Measurements from ENCODE around the gene ZNF654.

Gene ZNF654

DNA sequence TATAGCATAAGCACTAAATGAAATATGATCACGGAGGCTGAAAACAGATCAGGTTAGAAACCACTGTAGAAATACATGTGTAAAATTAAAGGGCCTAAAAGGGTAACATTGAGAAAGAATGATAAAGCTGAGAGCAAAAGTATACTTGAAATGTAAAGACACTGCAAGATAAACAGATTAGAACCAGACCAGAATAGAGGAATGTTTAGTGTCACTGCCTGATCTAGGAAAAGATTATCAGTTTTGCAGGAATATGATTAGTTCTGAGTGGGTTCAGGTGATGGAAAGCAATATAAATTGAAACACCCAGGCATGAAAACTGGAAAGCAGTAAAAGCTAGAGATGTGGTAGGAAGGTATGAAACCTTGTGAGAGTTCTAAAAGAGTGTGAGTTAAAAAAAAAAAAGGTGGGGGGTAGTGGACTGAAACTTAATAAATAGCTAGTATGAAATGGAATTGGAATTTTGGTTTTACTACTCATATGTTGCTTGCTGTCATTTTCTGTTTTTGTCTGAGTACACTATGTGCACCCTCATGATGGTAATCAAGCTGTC, 74.7 kb downstream of the ZNF654 start:
- no peak for DNase-seq (ENCODE audit: extremely low read depth, low read depth)
- TF ChIP-seq, protein P1, sequence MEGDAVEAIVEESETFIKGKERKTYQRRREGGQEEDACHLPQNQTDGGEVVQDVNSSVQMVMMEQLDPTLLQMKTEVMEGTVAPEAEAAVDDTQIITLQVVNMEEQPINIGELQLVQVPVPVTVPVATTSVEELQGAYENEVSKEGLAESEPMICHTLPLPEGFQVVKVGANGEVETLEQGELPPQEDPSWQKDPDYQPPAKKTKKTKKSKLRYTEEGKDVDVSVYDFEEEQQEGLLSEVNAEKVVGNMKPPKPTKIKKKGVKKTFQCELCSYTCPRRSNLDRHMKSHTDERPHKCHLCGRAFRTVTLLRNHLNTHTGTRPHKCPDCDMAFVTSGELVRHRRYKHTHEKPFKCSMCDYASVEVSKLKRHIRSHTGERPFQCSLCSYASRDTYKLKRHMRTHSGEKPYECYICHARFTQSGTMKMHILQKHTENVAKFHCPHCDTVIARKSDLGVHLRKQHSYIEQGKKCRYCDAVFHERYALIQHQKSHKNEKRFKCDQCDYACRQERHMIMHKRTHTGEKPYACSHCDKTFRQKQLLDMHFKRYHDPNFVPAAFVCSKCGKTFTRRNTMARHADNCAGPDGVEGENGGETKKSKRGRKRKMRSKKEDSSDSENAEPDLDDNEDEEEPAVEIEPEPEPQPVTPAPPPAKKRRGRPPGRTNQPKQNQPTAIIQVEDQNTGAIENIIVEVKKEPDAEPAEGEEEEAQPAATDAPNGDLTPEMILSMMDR (IDR thresholded peaks at IDR 0.05; ENCODE audit: low read depth, low read length): no peak

DNA sequence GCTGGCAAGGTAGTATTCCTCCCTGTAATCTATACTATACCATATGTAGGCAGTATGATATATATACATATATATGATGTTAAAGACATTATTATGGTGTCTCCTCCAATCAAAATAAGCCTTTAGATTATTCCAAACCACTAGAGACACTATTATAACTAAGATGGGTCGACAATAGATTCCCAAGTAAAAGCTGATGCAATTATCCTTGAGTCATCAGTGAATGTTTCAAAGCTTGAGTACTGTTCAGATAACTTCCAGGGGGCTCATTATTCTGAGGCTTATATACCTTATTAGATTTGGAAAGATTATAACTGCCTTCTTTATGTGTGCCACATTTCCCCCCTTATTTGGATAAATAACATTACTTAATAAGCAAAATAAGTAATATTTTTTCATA, 78.8 kb downstream of the ZNF654 start:
- DNase-seq (ENCODE audit: extremely low read depth, low read depth): no peak
- TF ChIP-seq, protein P1 (IDR thresholded peaks at IDR 0.05; ENCODE audit: low read depth, low read length): no peak

DNA sequence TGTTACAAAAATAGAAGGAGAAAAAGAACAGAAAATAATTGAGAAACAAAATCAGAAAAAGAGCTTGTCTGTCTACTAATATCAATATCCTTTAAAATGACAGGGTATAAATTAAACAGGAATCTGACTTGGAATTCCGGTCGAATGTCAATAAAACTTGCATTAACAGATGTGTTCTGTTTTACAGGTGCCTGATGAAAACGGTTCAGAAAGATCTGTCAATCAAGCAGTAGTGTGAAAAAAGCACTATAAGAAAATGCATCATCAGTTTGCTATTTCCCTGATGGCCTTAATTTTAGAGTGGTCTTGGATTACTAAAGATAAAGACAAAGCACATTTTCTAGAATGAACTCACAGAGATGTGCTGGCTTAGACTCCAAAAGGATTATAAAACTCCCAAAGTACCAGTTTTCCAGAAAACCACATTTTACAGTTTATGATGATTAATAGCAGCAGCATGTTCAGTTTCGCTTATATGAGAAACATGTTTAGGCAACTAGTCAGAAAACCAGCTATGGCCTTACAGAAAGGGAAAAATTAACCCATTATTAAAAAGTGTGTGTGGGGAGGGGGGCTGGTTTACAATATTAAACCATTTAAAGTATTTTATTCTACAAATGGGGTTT, 82.5 kb downstream of the ZNF654 start:
- DNase-seq (ENCODE audit: extremely low read depth, low read depth): peak; percentile 39
- TF ChIP-seq, protein P1 (IDR thresholded peaks at IDR 0.05; ENCODE audit: low read depth, low read length): no peak

DNA sequence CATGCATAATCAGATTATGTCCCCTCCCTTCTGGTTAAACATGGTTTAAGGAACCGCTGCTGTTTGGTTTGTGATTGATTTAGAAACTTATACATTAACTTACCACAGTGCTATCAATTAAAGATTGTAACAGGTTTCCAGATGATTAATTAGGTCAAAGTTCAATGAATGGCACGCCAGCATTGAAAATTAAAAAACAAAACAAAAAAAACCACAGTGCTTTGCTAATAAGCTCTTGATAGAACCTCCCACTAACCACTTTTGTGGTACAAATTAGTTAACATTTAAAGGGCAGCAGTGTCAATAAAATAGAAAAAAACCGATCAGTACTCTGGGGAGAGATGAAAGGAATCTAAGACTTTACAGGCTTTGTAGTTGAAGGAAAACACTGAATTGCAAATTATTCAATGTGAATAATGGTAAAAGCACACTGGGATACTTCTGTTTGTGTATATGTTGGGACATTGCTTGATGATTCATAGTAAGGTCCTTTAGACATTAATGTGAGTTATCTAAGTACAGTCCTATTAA, 83.1 kb downstream of the ZNF654 start:
- DNase-seq (ENCODE audit: extremely low read depth, low read depth): peak; percentile 8
- TF ChIP-seq, protein P1 (IDR thresholded peaks at IDR 0.05; ENCODE audit: low read depth, low read length): no peak

DNA sequence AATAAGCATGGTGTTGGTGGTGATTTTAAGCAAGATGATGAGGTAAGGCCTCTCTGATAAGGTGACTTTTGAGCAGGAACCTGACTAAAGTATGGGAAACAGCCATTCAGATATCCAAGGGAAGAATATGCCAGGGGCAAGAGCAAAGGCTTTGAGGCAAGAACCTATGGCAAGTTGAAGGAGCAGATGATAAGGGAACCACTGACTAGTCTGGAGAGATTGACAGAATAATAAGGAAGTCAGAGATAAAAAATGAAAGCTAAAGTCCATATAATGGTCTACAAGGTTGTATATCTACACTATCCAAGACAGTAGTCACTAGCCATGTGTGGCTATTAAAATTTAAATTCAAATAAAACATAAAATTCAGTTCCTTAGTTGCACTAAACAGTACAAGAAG, 88.2 kb downstream of the ZNF654 start:
- TF ChIP-seq, protein P1 (IDR thresholded peaks at IDR 0.05; ENCODE audit: low read depth, low read length): no peak
- no peak for DNase-seq (ENCODE audit: extremely low read depth, low read depth)

DNA sequence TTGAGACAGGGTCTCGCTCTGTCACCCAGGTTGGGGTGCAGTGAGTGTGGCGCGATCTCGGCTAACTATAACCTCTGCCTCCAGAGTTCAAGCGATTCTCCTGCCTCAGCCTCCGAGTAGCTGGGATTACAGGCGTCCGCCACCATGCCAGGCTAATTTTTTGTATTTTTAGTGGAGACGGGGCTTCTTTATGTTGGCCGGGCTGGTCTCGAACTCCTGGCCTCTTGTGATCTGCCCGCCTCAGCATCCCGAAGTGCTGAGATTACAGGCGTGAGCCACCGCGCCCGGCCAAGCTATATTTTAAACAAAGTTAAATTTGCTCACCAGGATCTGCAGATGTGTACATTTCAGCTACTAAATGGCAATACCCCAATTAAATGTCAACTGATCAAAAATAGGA, 89.6 kb downstream of the ZNF654 start:
- DNase-seq (ENCODE audit: extremely low read depth, low read depth): no peak
- TF ChIP-seq, protein P1 (IDR thresholded peaks at IDR 0.05; ENCODE audit: low read depth, low read length): no peak

DNA sequence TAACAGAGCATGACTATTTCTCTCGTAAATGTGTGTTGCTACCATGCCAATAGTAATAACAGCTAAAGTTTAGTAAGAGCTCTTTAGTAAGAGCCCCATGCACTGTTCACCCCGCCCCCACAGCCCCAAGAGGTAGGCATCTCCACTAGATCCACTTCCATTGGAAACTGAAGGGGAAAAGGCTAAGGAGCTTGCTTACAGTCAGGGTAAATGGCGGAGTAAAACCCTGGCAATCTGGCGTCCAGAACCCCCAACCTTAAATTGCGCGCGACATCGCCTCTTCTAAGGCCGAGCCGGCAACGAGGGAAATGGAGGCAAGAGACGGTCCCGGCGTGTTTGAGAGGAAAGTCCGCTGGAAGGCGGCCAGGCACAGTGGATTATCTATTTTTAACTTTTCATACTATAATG, 90.0 kb downstream of the ZNF654 start:
- DNase-seq (ENCODE audit: extremely low read depth, low read depth): no peak
- TF ChIP-seq, protein P1 (IDR thresholded peaks at IDR 0.05; ENCODE audit: low read depth, low read length): no peak

Measured in AG09319 (cell line).